GM12873 (cell line): ENCODE measurements around the gene TWF2.

ENCODE experiments used
- CTCF ChIP-seq: IDR thresholded peaks from 2 replicates; pipeline ENCODE4 v1.5.1; 2012; ENCODE audit warnings: low read depth, mild to moderate bottlenecking, moderate library complexity, low read length, control low read depth; ENCODE audit not compliant: insufficient read depth; ENCODE audit errors: missing control alignments

TWF2 gene

GRCh38 chr3:52238761-52239701, at the start of gene TWF2:
Gene TWF2 (minus strand): TSS chr3:52239158. CDS start chr3:52239016, 142 bp downstream.
- TF ChIP-seq CTCF, result peak; percentile 53

GRCh38 chr3:52288674-52289073, 49.7 kb upstream of the TWF2 start:
- TF ChIP-seq CTCF, result no peak

DNA sequence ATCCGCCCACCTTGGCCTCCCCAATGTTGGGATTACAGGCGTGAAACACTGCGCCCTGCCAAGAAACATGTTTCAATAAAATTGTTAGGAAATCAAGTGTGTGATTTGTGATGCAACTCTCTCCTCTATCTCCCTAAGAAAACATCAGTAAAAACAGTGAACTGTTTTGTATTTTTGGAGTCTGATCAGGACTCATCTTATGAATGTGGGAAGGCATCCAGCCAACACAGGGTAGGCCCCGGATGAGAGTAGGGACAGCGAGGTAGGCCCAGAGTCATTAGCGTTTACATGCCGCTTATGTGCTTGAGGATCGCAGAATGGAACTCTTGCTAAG, 47.8 kb upstream of the TWF2 start:
- TF ChIP-seq CTCF, result no peak

GRCh38 chr3:52283306-52283705, 44.3 kb upstream of the TWF2 start:
- no peak for TF ChIP-seq CTCF

- no peak for TF ChIP-seq CTCF
These were observed 43.2 kb upstream of the TWF2 start for GRCh38 chr3:52281981-52282801.

- TF ChIP-seq CTCF, result no peak
These were observed 41.1 kb upstream of the TWF2 start for GRCh38 chr3:52280050-52280461.

DNA sequence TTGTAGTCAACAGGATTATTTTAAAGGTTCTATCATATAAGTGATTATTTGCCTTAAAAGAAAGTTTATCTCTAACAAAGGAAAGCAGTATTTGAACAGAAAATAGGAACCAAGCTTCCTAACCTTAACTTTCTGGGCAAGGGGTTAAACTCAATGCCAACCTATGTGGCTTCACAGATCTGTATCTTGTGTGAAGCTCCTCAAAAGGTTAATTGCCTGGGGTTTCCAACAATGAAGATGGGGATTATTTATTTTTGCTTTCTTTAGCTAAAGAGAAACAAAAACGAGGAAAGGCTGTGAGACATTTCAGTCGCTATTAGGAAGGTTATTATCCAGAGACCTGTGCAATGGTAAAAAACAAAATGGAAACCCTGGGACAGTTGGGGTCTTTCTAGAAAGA, 40.6 kb upstream of the TWF2 start:
- no peak for TF ChIP-seq CTCF
